T-helper 2 cell treated with Interferon-gamma antibody and Interleukin-4, amounts not matched to agents 100 ng/mL and 5 ng/mL, for 36 hours (primary cell): ENCODE data around the gene EPM2AIP1. TPM values are rescaled to one million over a fixed set of nuclear protein-coding genes. Genes with fewer than 3 reads are reported as not detected.
"Not testable (repeated sequence)": the region's sequence is repeated elsewhere in the genome, so short reads cannot be mapped to it uniquely, and the experiment has no call there.

Source experiments
- intact Hi-C: fragments of 100-400 bp; cut with micrococcal nuclease; formaldehyde crosslinking; loops from one replicate; pipeline ENCODE4 v1.15.1; 2023
- total RNA-seq: library from RNA; stranded (reverse); gene quantifications from 2 replicates; pipeline ENCODE4 v1.2.3, GENCODE V29; 2022

The EPM2AIP1 gene
- total RNA-seq, 1 donor from 2014 or later, result 24.4 TPM

DNA sequence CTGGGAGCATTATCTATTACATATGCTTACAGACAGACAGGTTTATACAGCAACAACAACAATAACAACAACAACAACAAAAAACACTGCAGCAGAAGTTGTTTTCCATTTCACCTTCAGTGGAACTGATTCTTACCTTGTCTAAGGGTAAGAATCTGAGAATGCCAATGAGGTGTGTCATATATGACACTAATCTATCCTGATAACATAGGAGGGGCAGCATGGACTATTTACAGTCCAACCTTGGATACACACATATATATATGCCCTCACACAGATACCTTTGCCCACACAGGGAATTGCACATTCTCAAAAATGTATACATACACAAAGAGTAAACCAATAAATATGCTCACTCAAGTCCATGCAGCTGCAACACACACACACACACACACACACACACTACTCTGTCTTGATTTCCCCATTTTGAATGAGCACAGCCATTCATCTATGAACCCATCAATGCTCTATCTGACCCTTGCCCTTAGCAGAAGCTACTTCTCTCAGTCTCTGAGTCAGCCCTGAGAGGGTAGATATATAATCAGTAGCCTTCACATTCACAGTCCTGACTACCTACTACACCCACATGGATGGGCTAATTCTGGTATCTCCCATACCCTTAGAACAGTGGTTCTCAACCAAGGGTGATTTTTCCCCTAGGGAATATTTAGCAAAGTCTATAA, 38.3 kb downstream of the EPM2AIP1 start:
- intact Hi-C loops, result no loop called here

DNA sequence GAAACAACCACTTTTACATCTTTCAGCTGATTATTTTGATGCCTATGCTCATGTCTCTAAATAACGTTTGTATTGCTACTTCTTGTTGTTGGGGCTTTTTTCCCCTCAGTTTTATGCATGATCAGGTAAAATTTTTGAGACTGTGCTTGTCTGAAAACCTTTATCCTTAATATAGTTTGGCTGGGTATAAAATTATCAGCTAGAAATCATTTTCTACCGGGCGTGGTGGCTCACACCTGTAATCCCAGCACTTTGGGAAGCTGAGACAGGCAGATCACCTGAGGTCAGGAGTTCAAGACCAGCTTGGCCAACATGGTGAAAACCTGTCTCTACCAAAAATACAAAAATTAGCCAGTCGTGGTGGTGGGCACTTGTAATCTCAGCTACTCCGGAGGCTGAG, 45.1 kb downstream of the EPM2AIP1 start:
- intact Hi-C loops, result not testable (repeated sequence)

DNA sequence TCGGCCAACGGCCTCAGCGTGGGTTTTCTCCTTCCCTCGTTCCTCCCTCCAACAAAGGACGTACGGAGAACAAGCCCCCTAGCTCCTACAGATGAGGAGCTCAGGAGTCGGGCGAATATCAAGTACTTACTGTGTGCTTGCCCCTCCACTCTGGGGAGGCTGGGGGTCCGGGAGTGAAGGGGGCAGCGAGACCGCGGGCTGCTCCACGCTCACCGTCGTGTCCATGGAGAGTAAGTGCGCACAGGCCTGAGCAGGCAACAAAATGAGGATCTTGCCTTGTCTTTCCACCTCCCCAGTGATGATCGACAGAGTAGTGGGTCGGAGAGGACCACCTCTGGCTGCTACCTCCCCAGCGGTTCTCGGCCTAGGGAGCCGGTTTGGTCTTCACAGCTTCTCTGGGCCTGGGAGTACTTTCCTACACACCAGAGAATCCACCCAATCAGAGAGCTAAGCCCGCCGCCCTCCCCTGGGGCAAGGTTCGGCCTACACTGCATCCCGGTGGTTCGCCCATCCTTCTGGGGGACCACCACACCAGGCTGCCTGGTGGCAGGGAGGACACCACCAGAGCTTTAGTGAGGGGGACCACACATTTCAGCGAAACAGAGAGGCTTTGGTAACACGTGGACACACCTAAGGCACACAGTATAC, 47.5 kb downstream of the EPM2AIP1 start:
- intact Hi-C loops, result loop anchor here (2.0 kb wide), 1 partner anchor 33 kb away; no protein-coding TSS in a partner anchor

DNA sequence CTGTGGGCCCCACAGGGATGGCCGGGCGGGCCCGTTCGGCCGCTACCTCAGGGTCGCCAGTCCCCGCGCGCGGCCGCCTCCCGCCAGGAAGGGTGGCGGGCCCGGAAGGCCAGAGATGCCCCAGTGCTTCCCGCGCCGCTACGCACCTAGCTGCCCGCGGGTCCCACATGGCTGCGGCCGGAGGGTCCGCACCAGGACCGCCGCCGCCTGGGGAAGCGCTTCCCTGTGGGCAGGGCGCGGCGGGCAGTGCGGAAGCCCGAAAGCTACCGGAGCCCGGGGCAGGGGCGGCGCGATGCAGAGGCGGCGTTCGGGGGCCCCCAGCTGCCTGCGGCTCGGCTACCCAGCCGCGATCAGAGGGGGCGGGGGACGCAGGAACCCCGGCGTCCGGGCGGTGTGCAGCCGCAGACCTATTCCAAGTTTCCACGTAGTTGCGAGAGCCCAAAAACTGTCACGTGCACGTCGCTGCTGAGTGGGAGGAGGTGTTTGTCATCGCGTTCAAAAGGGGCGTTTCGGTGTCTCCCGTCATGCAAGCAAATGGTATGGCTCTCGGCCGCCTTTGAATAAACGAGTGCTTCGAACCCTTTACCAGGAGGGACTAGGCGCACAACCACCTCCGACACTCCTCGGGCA, 48.2 kb downstream of the EPM2AIP1 start, which contains the start of gene TRANK1:
Gene TRANK1, minus strand, starts transcription at position 414 of the 630 bp plus-strand sequence. Its CDS starts 245 bp downstream, at position 169.
- intact Hi-C loops, result loop anchor here (1.0 to 2.0 kb wide), 2 partner anchors 32 to 49 kb away; partner anchors contain the start of genes EPM2AIP1 and MLH1

DNA sequence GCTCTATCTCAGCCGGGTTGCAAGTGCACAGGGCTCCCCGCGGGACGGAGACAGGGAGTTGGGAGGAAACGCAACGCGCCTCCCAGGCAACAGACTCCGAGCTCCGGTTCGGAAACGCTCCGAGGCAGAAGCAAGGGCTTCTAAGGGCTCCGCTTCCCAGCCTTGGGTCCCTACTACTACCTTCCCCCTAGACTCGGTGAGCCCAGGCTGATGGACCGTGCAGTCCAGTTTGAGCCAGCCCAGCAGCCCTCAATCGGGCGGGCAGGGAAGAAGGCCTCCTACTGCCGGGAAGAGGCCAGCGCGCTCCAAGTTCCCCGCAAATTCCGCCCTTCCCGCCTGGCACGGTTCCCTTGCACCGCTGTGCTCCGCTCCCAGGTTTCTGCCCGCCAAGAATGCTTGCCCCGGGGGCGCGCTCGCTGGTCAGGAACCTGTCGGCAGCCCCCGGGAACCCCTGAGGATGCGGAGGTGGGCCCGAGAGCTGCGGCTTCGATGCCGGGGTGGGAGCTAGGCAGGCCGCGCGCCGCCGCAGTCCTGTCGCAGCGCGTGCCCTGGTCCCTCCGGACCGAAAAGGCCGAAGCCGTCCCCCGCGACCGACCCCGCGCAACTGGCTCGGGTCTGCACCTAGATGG, 48.8 kb downstream of the EPM2AIP1 start:
- intact Hi-C loops, result loop anchor here (1.0 to 2.0 kb wide), 2 partner anchors 31 to 49 kb away; partner anchors contain the start of genes EPM2AIP1 and MLH1

DNA sequence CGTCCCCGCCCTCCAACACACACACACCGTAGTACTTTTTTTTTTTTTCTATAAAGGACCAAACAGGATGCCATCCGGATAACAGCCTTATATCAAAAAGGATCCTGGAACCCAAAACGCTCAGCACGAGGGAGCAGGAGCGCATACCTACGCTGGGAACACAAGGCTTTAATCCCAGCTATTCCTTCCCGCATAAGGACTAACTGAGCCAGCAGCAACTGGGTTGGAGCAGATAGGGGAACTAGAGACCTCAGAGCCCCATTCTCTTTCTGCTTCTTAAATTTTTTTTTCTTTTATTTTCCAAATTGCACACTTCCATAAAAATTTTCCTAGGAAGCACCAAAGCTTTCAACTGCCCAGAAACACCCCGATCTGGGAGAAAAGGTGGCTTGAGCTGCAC, 49.3 kb downstream of the EPM2AIP1 start:
- intact Hi-C loops, result no loop called here

DNA sequence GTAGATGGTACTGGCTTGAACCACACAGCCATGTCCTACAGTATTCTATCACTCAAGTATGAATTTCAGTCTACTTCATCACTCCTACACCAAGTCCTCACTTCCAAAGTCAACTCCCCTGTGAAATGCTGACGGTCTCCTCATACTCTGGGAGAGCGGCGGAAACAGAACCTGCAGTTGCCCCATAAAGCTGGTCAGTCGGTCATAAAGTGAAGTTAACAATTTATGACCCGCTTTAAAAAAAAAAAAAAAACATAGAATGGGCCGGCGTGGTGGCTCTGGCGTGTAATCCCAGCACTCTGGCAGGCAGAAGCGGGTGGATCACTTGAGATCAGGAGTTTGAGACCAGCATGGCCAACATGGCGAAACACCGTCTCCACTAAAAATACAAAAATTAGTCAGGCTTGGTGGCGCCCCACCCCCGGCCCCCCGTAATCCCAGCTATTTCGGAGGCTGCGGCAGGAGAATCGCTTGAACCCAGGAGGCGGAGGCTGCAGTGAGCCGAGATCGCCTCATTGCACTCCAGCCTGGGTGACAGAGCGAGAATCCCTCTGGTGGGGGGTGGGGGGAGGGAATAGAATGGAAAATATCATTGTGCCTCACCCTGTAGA, 50.2 kb downstream of the EPM2AIP1 start:
- intact Hi-C loops, result no loop called here

DNA sequence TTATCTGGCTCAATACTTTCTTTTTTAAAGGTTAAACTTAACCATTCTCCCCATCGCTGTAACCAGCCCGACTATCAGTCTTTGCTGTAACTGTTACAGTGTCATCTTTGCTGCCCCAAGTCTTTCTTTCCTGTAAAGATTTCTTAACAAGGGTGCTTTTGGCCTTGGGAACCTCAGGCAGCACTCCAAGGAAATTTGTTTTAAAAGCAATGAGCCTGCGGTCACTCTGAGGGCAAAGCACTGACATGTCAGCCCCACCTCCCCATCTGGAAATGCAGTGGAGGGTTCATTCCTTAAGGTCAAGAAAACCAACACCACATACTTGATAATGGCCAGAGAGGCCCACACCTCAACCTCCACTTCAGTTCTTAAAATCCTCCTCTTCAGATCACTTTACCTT, 51.3 kb downstream of the EPM2AIP1 start:
- intact Hi-C loops, result no loop called here

DNA sequence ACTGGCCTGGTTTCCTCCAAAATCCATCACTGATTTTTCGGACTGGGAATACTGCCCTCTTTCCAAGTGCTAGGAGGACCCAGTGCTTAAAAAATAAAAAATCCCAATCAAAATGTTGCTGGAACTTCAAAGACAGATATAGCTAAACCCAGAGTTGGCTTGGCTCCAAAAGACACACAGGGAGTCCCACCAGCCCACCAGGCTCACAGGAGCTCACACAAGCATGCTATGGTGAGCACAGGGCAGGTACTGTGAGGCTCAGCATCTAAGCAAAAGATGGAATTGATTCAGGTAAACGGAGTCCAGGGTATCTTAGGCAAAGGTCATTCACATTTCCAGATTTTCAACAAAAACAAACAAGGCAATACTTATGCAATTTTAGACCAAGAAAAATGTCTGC, 51.8 kb downstream of the EPM2AIP1 start:
- intact Hi-C loops, result no loop called here

DNA sequence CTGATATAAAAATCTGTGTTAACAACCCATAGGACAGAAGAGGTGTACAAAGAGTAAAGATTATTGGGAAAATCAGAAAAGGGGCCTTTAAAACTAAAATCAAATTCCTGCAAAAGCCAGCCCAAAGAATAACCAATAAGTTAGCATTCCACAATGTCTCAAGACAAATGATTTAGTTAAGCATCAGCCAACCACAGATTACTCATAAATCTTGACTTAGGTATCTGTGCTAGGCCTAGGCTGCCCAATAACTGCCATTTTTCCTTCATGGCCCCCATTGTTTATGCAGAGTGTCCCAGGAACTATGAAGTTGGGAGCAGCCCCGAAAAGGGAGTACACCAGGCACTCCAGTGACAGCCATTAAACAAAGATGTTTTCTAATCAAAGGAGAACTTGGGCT, 55.4 kb downstream of the EPM2AIP1 start:
- intact Hi-C loops, result no loop called here

Other genes starting within 250 kb of the EPM2AIP1 start
- not detected in 2 replicates for gene DCLK3, start 228.6 kb downstream of the EPM2AIP1 start, total RNA-seq
- 34.6 and 35.4 TPM in 2 replicates for gene TRANK1, start 48.1 kb downstream of the EPM2AIP1 start, total RNA-seq
- gene MLH1, start 387 bp upstream of the EPM2AIP1 start, total RNA-seq, result 54.6 and 56.4 TPM in 2 replicates
- 31.9 and 36.5 TPM in 2 replicates for gene LRRFIP2, start 181.5 kb upstream of the EPM2AIP1 start, total RNA-seq